ENCODE data around the gene ZMYND11.
"Not testable (repeated sequence)": the region's sequence is repeated elsewhere in the genome, so short reads cannot be mapped to it uniquely, and the experiment has no call there.

Gene ZMYND11

DNA sequence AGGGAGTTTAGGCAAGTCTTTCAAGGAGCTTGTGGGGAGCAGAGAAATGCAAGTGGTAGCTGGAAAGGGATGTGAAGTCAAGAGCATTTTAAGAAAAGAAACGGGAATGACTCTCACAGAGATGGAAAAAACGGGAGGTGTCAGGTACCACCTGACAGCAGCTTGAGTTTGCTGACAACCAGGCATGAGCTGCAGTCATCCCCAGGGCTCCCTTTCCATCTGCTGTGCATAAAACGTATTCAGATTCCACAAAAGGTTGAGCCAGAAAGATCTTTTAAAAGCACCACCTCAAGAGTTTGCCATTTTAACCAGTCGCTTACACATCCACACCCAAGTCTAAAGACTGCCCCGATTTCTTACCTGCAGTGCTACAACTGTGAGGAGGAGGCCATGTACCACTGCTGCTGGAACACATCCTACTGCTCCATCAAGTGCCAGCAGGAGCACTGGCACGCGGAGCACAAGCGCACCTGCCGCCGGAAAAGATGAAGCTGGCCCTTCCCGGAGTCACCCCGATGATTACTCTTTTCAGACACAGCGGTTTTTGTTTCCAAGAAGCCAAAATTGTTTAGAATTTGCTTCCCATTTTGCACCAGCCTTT, 116.8 kb downstream of the ZMYND11 start:
- no peak for DNase-seq

DNA sequence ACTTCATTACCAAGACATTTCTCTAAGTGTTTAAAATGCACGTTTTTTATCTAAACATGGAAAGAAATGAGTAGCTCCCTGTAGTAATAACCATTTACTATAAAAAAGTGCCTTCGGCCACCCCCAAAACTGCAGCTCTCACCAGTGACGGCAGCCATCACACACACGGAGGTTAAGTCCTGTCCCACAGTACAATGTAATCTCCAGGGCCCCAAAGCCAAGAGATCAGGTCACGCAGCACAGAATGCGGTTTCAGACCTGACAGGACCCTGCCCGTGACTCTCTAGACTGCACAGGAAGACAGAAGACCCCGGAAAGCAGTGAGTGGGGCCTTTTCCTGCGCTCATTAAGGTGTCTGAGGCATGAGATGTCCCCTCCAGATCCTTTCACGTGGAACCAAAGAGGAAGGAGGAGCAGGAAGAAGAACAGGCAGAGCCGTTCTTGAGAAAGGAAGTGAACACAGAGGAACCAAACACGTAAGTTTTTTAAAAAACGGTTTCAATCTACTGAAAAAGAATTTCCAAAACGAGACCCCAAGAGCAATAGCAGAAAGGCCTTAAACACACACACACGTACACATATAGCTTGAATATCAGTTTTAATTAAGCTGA, 125.7 kb downstream of the ZMYND11 start:
- peak; percentile 12 for DNase-seq

DNA sequence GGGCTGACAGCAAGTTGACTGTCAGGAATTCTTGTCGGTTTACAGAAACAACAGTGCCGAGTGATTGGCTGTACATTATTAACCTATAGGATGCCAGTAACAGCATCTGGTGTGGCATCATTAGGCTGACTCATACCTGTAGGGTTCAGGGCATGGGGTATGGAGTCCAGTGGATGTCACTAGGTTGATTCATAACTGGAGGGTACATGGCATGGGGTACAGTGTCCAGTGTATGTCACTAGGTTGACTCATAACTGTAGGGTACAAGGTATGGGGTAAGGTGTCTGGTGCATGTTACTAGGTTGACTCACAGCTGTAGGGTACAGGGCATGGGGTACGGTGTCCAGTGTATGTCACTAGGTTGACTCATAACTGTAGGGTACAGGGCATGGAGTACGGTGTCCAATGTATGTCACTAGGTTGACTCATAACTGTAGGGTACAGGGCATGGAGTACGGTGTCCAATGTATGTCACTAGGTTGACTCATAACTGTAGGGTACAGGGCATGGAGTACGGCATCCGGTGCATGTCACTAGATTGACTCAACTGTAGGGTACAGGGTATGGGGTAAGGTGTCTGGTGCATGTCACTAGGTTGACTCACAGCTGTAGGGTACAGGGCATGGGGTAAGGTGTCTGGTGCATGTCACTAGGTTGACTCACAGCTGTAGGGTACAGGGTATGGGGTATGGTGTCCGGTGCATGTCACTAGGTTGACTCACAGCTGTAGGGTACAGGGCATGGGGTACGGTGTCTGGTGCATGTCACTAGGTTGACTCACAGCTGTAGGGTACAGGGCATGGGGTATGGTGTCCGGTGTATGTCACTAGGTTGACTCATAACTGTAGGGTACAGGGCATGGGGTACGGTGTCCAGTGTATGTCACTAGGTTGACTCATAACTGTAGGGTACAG, 129.2 kb downstream of the ZMYND11 start:
- DNase-seq = not testable (repeated sequence)

DNA sequence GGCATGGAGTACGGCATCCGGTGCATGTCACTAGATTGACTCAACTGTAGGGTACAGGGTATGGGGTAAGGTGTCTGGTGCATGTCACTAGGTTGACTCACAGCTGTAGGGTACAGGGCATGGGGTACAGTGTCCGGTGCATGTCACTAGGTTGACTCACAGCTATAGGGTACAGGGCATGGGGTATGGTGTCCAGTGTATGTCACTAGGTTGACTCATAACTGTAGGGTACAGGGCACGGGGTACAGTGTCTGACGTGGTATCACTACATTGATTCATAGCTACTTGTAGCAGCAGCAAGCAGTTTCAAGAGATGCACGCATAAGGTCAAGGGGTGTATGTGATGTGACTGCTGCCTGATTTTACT, 129.8 kb downstream of the ZMYND11 start:
- DNase-seq = not testable (repeated sequence)

DNA sequence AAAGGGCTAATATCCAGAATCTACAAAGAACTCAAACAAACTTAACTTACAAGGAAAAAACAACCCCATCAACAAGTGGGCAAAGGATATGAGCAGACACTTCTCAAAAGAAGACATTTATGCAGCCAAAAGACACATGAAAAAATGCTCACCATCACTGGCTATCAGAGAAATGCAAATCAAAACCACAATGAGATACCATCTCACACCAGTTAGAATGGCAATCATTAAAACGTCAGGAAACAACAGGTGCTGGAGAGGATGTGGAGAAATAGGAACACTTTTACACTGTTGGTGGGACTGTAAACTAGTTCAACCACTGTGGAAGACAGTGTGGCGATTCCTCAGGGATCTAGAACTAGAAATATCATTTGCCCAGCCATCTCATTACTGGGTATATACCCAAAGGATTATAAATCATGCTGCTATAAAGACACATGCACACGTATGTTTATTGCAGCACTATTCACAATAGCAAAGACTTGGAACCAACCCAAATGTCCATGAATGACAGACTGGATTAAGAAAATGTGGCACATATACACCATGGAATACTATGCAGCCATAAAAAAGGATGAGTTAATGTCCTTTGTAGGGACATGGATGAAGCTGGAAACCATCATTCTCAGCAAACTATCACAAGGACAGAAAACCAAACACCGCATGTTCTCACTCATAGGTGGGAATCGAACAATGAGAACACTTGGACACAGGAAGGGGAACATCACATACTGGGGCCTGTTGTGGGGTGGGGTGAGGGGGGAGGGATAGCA, 130.7 kb downstream of the ZMYND11 start:
- DNase-seq = not testable (repeated sequence)

DNA sequence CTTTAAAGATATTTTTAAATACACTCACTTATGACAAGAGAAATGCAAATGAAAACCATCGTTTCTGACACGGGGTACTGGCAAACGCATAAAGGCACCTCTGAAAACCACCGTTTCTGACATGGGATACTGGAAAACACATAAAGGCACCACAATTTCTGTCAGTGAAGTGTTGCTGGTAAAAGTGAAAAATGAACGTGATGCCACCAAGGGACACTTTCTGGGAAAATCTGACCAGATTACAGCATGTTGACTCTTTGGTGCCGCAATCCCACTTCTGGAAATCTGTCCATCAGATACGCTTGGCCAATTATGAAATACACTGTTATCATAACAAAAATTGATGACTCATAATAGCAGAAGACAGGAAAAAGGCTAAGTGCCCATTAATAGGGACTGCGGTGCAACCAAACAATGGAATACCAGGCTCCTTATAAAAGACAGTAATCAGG, 131.7 kb downstream of the ZMYND11 start:
- DNase-seq = peak; percentile 8

DNA sequence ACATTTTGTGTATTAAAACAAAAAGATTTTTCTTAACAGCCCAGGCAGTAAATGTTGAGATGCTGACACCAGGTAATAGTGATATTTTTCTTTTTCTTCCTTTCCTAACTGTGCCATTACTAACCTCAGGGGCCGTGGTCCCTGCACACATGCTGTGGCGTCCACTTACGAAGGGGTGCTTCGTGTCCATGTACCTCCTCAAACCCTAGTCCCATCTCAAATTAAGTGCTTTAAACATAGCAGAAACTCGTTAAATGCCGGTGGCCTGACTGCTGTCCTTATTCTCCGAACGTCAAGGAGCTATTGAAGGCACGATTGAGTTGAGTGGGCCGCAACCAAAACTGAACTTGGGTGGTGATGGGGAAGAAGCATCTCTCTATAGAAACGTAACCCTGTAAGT, 132.4 kb downstream of the ZMYND11 start:
- DNase-seq = no peak

DNA sequence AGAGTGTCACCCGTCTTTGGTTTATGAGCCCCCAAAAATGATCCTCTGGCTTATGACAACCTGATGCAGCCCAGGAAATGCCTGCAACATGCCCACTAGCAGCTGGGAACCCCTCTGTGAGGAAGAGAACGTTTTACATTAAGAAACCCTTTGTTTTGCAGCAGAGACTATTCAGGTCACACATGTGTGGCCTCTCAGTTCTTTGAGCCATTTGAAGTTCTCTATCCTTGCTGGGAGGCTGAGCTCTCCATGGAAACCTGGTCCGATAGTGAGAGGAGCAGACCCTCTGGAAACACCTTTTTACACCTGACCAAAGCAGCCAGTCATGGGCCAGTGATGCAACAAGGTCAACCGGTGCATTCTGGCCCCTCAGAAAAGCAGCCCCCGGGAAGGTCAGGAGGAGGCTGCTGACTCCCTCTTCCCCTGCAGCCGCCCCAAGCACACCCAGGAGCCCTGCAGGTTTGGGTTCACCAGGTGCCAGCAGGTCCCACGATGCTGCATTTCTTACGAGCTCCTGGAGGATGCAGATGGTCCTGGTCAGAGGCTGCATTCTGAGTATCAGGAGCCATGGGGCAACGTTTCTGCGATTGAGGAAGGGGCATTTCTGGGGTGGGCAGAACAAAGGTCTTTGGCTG, 134.3 kb downstream of the ZMYND11 start:
- no peak for DNase-seq

DNA sequence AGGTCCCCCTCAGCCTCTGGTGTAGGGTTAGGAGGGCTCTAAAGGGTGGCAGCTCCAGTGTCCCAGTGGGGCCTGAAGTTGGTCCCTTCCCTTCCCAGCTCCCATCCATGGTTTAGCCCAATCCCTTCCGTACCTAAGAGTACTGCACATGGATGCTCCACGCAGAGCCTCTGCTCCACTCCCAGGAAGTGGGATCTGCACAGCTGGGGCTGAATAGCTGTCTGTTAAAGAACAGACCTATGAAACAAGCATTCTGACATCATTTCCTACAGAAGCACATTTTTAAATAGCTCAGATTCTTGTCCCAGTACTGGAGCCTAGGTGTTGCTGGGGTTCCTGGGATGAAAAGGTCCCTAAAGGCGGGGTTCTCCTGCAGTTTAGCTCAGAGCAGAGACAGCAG, 135.9 kb downstream of the ZMYND11 start:
- DNase-seq = no peak

DNA sequence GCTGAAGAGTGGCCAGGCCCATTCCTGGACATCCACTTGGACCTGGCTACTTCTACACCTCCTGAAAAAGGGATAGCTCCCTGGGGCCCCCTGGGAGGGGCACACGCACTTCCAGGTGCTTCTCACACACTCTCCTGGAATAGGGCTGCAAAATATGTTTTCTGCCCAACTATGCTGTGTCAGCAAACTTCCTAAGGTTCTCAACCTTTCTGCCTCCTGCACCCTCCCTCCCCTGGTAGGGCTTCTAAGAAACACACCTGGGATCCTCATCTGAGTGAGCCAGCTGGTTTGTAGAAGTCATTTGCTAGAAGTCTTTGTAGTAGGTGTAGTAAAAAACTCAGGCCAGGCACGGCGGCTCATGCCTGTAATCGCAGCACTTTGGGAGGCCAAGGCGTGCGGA, 136.5 kb downstream of the ZMYND11 start:
- DNase-seq = no peak

DNA sequence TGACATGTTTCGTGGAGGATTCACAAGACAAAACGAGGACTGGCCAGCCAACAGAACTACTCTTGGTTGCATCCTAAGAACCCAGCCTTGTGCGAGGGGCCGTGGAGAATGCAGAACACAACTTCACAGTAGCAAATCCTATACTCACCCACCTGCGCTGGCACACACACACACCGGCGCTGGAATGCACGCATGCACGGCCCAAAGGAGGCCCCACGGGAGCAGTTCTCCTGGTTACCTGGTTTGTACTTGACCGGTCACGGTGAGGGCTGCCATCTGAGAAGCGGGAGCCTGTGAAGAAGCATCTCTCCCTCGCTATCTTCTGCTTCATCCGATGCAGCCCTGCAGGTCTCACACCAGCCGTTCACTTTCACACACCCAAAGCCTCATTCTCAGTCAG, 137.8 kb downstream of the ZMYND11 start:
- no peak for DNase-seq

DNA sequence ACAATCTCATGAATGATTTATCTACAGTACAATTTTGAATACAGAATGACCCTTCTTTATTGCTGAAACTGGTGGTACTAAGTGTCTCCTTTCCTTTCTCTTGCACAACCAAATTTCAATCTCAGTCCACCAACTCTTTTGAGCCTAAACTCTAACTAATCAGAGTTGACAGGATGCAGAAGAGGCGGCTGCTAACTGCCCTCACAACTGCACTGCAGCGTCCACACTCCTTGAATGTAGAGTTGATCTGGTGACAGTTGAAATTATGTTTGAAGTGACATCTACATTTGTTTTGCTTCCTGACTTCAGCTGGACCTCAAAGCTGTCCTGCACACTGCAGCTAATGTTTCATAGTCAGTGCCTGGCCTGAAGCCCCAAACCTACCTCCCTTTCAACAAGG, 139.6 kb downstream of the ZMYND11 start:
- DNase-seq = no peak

DNA sequence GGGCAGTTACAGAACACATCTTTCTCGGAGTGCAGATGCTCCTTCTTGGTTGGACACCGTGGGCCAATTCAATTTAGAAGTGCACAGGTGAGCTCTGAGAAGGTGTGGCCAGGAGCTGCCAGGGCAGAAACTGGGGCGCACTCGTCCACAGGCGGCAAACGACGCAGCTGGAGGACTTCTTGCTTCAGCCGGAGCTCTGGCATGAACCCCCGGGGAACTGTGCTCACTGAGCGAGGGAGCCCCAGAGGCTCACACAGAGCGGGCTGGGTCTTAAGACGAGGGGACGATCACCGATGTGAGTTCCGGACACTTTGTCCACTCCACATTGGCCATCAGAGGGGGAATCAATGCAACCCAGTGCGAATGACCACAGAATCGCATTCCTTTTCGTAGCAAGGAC, 140.4 kb downstream of the ZMYND11 start:
- DNase-seq = no peak

DNA sequence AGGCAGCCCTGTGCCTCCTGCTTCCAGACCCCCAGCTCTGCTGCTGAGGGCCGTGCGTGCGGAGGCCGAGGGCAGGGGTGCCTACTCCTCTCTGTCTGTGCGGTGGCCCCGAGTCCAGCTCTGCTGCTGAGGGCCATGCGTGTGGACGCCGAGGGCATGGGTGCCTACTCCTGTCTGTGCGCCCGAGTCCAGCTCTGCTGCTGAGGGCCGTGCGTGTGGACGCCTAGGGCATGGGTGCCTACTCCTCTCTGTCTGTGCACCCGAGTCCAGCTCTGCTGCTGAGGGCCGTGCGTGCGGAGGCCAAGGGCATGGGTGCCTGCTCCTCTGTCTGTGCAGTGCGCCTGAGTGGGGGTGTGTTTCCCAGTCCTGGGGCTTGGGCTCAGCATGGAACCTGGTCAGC, 142.7 kb downstream of the ZMYND11 start:
- DNase-seq = no peak

DNA sequence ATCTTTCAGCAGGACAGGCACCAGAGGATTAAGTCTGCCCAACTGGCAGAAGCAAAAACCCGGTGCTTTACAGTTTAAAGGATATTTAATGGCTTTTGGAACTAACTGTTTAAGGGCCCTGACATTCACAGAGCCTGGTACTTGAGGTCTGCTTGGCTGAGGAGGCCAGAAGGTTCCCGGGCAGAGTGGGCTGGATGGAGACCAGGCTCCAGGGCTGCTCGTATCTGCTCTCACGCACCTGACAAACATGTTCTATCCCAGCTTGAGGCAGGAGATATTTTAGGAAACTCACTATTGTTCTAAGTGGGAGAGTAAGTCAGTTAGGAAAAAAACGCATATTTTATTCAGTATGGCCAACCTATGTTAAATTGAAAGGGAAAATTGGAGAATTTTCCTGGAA, 143.5 kb downstream of the ZMYND11 start:
- DNase-seq = no peak

DNA sequence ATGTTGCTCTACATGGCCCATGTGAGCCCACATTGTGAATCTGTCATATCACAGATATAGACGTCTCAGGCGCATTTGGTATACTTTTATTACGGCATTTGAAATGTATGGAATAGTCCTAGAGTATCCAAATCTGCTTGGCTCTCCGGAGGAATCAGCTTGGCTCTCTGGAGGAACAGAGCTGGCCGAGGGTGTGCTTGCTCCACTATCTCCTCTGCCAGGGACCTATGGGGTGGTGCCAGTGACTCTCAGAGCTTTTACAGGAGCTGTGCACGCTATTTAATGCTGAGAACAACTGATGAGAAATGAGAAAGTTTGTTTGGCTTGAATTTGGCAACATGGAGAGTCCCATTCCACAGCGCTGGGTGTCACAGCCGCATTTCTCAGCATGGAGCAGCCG, 144.0 kb downstream of the ZMYND11 start:
- no peak for DNase-seq

DNA sequence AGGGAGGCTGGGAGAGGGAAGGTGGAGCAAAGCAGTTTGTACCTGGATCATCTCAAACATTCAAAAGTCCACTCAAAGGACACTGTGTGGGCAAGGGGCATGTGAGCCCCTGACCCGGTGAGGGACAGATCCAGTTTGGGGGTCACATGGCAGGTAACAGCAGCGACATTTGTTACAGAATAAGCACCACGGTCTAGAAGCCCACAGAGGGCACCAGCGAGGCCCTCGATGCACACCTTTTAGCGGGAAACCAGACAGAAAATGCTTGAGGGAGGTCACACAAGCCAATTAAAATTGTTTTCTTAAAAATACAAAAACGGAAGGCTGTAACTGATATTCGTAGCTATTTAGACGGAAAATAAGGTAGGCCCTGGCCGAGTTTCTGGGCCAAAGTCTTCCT, 144.4 kb downstream of the ZMYND11 start:
- no peak for DNase-seq

DNA sequence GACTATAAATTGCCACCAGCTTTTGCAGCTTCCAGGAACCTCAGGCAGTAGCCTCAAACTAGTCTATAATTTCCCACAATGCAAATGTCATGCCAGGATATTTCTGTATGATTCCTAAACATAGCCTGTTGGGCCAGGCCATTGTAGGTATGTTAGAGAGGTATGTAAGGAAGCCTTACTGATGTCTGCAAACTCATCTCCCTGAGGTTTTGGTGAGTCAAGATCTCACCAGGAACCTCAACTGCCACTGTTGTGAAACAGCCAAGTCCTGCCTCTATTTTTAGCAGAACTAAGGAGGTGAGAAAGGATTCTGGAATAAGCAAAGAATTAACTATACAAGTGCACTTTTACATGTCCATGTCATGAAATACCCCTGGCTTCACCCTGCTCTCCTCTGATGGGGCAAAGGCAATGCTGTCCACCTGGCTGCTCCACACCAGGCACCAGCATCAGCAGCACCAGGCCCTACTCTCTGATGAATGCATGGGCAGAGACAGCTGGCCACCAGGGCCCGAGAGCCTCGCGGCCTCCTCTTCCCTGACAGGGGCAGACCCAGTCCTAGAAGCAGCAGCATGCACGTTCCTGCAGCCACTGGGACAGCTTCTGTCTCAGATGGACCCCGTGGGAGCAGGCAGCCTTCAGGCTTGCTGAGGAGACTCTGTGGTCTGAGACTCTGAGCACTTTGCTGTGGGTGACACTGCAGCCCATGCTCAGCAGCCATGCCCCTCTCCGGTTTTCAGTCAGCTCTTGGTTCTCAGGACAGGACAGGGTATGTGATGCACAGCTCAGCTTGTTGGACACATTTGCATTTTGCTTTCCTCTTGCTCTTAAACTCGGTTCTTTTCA, 147.3 kb downstream of the ZMYND11 start:
- DNase-seq = peak; percentile 46

DNA sequence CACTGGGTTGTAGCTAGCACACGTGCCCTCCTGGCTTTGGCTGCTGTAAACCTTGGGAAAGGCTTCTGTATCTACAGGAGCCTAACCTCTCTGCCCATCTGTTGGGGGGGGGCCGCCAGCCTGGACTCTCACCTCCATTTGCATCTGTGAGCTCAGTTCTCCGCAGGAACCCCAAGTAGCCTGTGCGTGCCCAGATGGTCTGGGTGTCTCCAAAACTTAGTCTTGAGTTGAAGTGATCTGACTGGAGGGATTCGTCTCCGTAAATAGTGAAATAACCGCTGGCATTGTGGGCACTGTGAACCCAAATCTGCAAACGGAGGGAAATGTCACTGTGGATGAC, 147.9 kb downstream of the ZMYND11 start:
- no peak for DNase-seq

DNA sequence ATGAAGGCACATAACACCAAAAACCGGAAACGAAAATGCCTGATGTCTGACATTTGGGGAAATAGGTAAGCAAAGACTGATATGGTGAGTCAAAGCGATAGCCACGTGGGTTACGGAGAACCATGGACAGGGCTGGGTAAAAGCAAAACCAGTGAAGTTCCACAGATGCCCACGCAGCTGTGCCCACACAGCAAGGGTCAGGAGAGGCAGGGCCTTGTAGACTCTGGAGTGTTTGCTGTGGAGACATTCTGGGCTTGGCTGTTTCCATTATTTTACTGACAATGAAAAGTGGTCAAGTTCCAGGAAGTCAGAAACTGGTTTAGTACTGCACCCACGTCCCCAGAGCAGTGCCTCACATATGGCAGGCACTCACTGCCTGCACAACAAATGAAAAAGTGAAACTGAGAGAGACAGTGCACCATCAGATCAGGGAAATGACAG, 148.7 kb downstream of the ZMYND11 start:
- no peak for DNase-seq

DNA sequence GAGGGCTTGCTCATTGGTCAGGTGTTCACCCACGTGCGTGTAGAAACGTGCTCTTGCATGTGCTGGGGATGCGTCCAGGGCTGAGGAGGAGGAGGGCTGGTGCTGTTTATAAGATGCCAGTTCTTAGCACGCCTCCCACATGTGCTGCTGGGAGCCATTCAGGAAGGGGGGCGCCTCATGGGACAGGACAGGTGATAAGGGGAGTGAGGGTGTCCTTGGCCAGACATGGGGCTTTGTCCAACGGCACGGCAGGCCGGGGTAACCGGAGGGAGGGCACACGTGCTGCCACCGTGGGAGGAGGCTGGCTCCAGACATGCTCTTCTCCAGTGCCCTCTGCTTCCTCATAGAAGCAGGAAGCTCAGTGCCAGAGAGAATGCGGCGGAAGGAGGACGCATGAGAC, 150.0 kb downstream of the ZMYND11 start:
- DNase-seq = no peak
